ENCODE results near the gene KRAS. TPM values are rescaled to one million over a fixed set of nuclear protein-coding genes. Genes with fewer than 3 reads are reported as not detected.

Gene KRAS
- total RNA-seq, 1 experiment from 2014 or later = 40.0 TPM

GRCh38 chr12:25254271-25254880, 3.6 kb upstream of the KRAS start:
- Histone ChIP-seq H3K79me2 (ENCODE audit: low read depth) (peaks cover 8% of the 10 kb centered on the region), H3K9me3 (ENCODE audit: insufficient read depth, low read depth) (no peaks in the 10 kb centered on the region), H4K20me1 (ENCODE audit: insufficient read depth) (no peaks in the 10 kb centered on the region), H3F3A (ENCODE audit: insufficient read depth, low read depth) (peaks cover 9% of the 10 kb centered on the region; the same call in 1 of the 2 replicates), H3K4me1 (replicated peaks; ENCODE audit: insufficient read depth) (peaks cover 13% of the 10 kb centered on the region), H3K27me3 (ENCODE audit: insufficient read depth, low read depth) (no peaks in the 10 kb centered on the region), H3K36me3 (ENCODE audit: low read depth) (no peaks in the 10 kb centered on the region), H3K4me3 (no peak overlapping the region), H2AFZ (no peak overlapping the region), H3K4me2 (no peak overlapping the region), H3K9me2 (ENCODE audit: insufficient read depth) (no peaks in the 10 kb centered on the region), H3K27ac (no peak overlapping the region)
- TF ChIP-seq EZH2 (IDR thresholded peaks at IDR 0.05; ENCODE audit: low read depth) = no peak
- TF ChIP-seq, protein P1, sequence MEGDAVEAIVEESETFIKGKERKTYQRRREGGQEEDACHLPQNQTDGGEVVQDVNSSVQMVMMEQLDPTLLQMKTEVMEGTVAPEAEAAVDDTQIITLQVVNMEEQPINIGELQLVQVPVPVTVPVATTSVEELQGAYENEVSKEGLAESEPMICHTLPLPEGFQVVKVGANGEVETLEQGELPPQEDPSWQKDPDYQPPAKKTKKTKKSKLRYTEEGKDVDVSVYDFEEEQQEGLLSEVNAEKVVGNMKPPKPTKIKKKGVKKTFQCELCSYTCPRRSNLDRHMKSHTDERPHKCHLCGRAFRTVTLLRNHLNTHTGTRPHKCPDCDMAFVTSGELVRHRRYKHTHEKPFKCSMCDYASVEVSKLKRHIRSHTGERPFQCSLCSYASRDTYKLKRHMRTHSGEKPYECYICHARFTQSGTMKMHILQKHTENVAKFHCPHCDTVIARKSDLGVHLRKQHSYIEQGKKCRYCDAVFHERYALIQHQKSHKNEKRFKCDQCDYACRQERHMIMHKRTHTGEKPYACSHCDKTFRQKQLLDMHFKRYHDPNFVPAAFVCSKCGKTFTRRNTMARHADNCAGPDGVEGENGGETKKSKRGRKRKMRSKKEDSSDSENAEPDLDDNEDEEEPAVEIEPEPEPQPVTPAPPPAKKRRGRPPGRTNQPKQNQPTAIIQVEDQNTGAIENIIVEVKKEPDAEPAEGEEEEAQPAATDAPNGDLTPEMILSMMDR (conservative IDR thresholded peaks at IDR 0.05) = no peak
- DNase-seq = no peak
- intact Hi-C loops (cut with micrococcal nuclease; ENCODE audit: unreplicated experiment) = loop anchor here (5.0 to 10.0 kb wide), 2 partner anchors 840 to 1438 kb away; no protein-coding TSS in a partner anchor
- no TSS peak for BruUV-seq (replicated peaks)
- CTCF ChIA-PET = no interaction called here
- POLR2A ChIA-PET (ENCODE audit: unreplicated experiment) = no interaction called here

- intact Hi-C loops (cut with micrococcal nuclease; ENCODE audit: unreplicated experiment) = loop anchor here (5.0 to 10.0 kb wide), 2 partner anchors 841 to 1439 kb away; no protein-coding TSS in a partner anchor
- Histone ChIP-seq H3K27me3 (ENCODE audit: insufficient read depth, low read depth) (no peaks in the 10 kb centered on the region), H2AFZ (no peak overlapping the region), H4K20me1 (ENCODE audit: insufficient read depth) (0 out of 2 replicates have a peak, but pooled peaks cover 4% of the 10 kb centered on the region), H3K27ac (no peak overlapping the region), H3K4me1 (replicated peaks; ENCODE audit: insufficient read depth) (peaks cover 18% of the 10 kb centered on the region), H3K4me2 (no peak overlapping the region), H3F3A (ENCODE audit: insufficient read depth, low read depth) (peaks cover 9% of the 10 kb centered on the region; the same call in 1 of the 2 replicates), H3K36me3 (ENCODE audit: low read depth) (no peaks in the 10 kb centered on the region), H3K9me3 (ENCODE audit: insufficient read depth, low read depth) (no peaks in the 10 kb centered on the region), H3K4me3 (no peak overlapping the region), H3K79me2 (ENCODE audit: low read depth) (peaks cover 17% of the 10 kb centered on the region), H3K9me2 (ENCODE audit: insufficient read depth) (no peaks in the 10 kb centered on the region)
- ChIA-PET CTCF (no interaction called here), POLR2A (ENCODE audit: unreplicated experiment) (no interaction called here)
- TF ChIP-seq, protein P1 (conservative IDR thresholded peaks at IDR 0.05) = no peak
- no peak for TF ChIP-seq EZH2 (IDR thresholded peaks at IDR 0.05; ENCODE audit: low read depth)
- no peak for DNase-seq
- BruUV-seq (replicated peaks) = no TSS peak
These were observed 2.8 kb upstream of the KRAS start for GRCh38 chr12:25253371-25254068.

DNA sequence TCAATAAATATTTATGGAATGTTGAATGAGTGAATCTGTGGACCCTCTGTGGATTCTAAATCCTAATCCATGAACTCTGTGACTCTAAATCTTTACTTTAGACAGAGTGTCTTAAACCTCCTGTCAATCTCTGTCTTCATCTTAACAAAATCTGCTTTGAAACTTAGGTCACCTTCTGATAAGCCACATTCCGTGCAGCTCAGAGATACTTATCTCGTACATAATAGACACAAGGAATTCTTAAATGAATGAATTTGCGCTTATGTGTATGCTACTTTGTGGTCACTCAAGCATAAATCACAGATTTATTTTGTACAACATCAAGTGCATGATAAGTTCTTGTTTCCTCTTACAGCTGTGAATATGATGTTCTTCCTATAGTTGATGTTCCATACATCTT, 2.2 kb upstream of the KRAS start:
- Histone ChIP-seq H3K9me2 (ENCODE audit: insufficient read depth) (no peaks in the 10 kb centered on the region), H3K4me1 (replicated peaks; ENCODE audit: insufficient read depth) (peaks cover 18% of the 10 kb centered on the region), H3K79me2 (ENCODE audit: low read depth) (peaks cover 23% of the 10 kb centered on the region), H3K9me3 (ENCODE audit: insufficient read depth, low read depth) (no peaks in the 10 kb centered on the region), H3K36me3 (ENCODE audit: low read depth) (no peaks in the 10 kb centered on the region), H3K4me2 (no peak overlapping the region), H3K27me3 (ENCODE audit: insufficient read depth, low read depth) (no peaks in the 10 kb centered on the region), H3K4me3 (no peak overlapping the region), H3K27ac (no peak overlapping the region), H4K20me1 (ENCODE audit: insufficient read depth) (0 out of 2 replicates have a peak, but pooled peaks cover 4% of the 10 kb centered on the region), H3F3A (ENCODE audit: insufficient read depth, low read depth) (peaks cover 9% of the 10 kb centered on the region; the same call in 1 of the 2 replicates), H2AFZ (no peak overlapping the region)
- no TSS peak for BruUV-seq (replicated peaks)
- ChIA-PET POLR2A (ENCODE audit: unreplicated experiment) (no interaction called here), CTCF (no interaction called here)
- no peak for DNase-seq
- intact Hi-C loops (cut with micrococcal nuclease; ENCODE audit: unreplicated experiment) = loop anchor here (5.0 to 10.0 kb wide), 2 partner anchors 842 to 1439 kb away; no protein-coding TSS in a partner anchor
- TF ChIP-seq, protein P1 (conservative IDR thresholded peaks at IDR 0.05) = no peak
- no peak for TF ChIP-seq EZH2 (IDR thresholded peaks at IDR 0.05; ENCODE audit: low read depth)

Measured in PC-9 (cell line).